Measurements from ENCODE around the gene ANOS1.

The ANOS1 gene

DNA sequence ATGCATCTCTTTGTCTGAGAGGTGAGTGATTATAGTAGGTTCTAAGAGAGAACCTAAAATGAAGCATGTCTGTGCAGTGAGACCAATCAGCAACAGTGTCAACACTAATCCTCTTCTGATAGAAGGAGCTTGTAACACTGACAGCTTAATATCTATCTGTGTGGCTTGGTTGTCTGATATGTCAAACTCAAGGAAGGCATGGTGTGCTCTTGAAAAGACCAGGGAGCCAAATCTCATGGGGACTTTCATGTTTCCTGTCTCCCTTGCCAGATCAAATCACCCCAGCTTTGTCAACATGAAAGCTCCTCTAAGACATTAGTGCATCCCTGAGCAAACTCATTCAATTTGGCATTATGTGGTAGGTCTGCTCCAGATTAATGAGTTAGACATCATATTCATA lies 95.4 kb downstream of the ANOS1 start:
- H3K9me3 Mint-ChIP-seq = no peaks in the 10 kb centered on the region
- no peak overlapping the region for H3K4me3 Mint-ChIP-seq
- peaks cover 30% of the 10 kb centered on the region for H3K4me1 Mint-ChIP-seq
- no peak for DNase-seq
- no peaks in the 10 kb centered on the region for H3K27me3 Mint-ChIP-seq (ENCODE audit: low read depth, poor library complexity)
- TF ChIP-seq, protein P1, sequence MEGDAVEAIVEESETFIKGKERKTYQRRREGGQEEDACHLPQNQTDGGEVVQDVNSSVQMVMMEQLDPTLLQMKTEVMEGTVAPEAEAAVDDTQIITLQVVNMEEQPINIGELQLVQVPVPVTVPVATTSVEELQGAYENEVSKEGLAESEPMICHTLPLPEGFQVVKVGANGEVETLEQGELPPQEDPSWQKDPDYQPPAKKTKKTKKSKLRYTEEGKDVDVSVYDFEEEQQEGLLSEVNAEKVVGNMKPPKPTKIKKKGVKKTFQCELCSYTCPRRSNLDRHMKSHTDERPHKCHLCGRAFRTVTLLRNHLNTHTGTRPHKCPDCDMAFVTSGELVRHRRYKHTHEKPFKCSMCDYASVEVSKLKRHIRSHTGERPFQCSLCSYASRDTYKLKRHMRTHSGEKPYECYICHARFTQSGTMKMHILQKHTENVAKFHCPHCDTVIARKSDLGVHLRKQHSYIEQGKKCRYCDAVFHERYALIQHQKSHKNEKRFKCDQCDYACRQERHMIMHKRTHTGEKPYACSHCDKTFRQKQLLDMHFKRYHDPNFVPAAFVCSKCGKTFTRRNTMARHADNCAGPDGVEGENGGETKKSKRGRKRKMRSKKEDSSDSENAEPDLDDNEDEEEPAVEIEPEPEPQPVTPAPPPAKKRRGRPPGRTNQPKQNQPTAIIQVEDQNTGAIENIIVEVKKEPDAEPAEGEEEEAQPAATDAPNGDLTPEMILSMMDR (IDR thresholded peaks at IDR 0.05) = no peak
- H3K27ac Mint-ChIP-seq = no peak overlapping the region
- no peaks in the 10 kb centered on the region for H3K36me3 Mint-ChIP-seq (ENCODE audit: low read depth)

GRCh38 chrX:8635812-8636211 lies 96.1 kb downstream of the ANOS1 start:
- no peak overlapping the region for H3K4me3 Mint-ChIP-seq

GRCh38 chrX:8632924-8633323 lies 99.0 kb downstream of the ANOS1 start:
- Mint-ChIP-seq H3K4me3 (no peak overlapping the region), H3K9me3 (no peaks in the 10 kb centered on the region), H3K27me3 (ENCODE audit: low read depth, poor library complexity) (peaks cover 4% of the 10 kb centered on the region), H3K36me3 (ENCODE audit: low read depth) (peaks cover 7% of the 10 kb centered on the region), H3K4me1 (peaks cover 12% of the 10 kb centered on the region), H3K27ac (peak overlapping the region; percentile 35)
- TF ChIP-seq, protein P1 (IDR thresholded peaks at IDR 0.05) = no peak
- no peak for DNase-seq

More at GRCh38 chrX:8635812-8636211, 96.1 kb downstream of the ANOS1 start:
- H3K27ac Mint-ChIP-seq = no peak overlapping the region
- H3K36me3 Mint-ChIP-seq (ENCODE audit: low read depth) = peaks cover 2% of the 10 kb centered on the region
- TF ChIP-seq, protein P1 (IDR thresholded peaks at IDR 0.05) = no peak
- no peaks in the 10 kb centered on the region for H3K9me3 Mint-ChIP-seq
- DNase-seq = no peak
- peaks cover 23% of the 10 kb centered on the region for H3K4me1 Mint-ChIP-seq
- H3K27me3 Mint-ChIP-seq (ENCODE audit: low read depth, poor library complexity) = peaks cover 2% of the 10 kb centered on the region

GRCh38 chrX:8629871-8630270 lies 102.1 kb downstream of the ANOS1 start:
- Mint-ChIP-seq H3K36me3 (ENCODE audit: low read depth) (peaks cover 7% of the 10 kb centered on the region), H3K9me3 (no peaks in the 10 kb centered on the region), H3K4me1 (peaks cover 7% of the 10 kb centered on the region), H3K4me3 (no peak overlapping the region), H3K27ac (no peak overlapping the region), H3K27me3 (ENCODE audit: low read depth, poor library complexity) (peaks cover 4% of the 10 kb centered on the region)
- no peak for DNase-seq
- TF ChIP-seq, protein P1 (IDR thresholded peaks at IDR 0.05) = no peak

DNA sequence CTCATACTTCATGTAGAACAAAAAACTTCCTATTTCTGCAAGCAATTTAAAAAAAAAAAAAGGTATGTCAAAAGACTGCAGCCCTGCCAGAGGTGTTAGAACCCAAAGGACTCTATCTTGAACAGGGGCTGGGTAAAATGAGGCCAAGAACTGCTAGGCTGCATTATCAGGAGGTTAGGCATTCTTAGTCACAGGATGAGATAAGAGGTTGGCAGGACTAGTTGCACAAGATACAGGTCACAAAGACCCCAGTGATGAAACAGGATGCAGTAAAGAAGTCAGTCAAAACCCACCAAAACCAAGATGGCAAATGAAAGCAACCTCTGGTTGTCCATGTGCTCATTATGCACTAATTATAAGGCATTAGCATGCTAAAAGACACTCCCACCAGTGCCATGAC lies 104.1 kb downstream of the ANOS1 start:
- DNase-seq = no peak

DNA sequence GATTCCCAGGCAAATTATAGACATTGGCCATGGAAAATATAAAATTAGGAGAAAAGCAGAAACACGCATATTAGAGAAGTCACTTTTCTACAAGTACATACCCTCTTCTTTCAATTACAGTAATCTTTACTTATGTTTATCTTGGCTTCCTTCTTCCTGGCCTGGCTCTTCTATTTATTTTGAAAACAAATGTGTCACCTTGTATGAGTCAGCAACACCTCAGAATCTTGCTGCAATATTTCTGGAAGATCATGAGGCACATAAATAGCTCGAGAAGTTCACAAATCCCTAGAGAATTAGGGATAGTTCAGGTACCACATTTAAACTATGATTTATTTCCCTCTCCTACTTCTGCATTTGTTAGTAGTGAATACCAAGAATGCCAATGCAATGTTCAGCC lies 124.6 kb downstream of the ANOS1 start:
- Mint-ChIP-seq H3K9me3 (peaks cover 34% of the 10 kb centered on the region), H3K27ac (no peak overlapping the region), H3K27me3 (ENCODE audit: low read depth, poor library complexity) (no peaks in the 10 kb centered on the region), H3K4me1 (no peaks in the 10 kb centered on the region), H3K4me3 (no peak overlapping the region), H3K36me3 (ENCODE audit: low read depth) (peaks cover 19% of the 10 kb centered on the region)
- no peak for DNase-seq
- TF ChIP-seq, protein P1 (IDR thresholded peaks at IDR 0.05) = no peak

More for the DNA sequence above, 104.1 kb downstream of the ANOS1 start:
- Mint-ChIP-seq H3K27ac (no peak overlapping the region), H3K27me3 (ENCODE audit: low read depth, poor library complexity) (peaks cover 4% of the 10 kb centered on the region), H3K4me3 (no peak overlapping the region), H3K4me1 (peaks cover 1% of the 10 kb centered on the region), H3K9me3 (no peaks in the 10 kb centered on the region), H3K36me3 (ENCODE audit: low read depth) (peaks cover 15% of the 10 kb centered on the region)
- TF ChIP-seq, protein P1 (IDR thresholded peaks at IDR 0.05) = no peak
